Mesothelial cell of epicardium (in vitro differentiated cells): Measurements from ENCODE around the gene KRTAP9-1. TPM values are rescaled to one million over a fixed set of nuclear protein-coding genes. Genes with fewer than 3 reads are reported as not detected.

ENCODE experiments used
- DNase-seq, 2 experiments: peaks; one replicate each; pipeline ENCODE4 v3.0.0; 2021; ENCODE audit warnings: low spot score in 2 of 2; ENCODE audit not compliant: unreplicated experiment in 2 of 2
- H3K27ac Mint-ChIP-seq: 2 replicates; pipeline ENCODE4 v1.8.0; 2021; ENCODE audit warnings: mixed read lengths
- H3K27me3 Mint-ChIP-seq: 2 replicates; pipeline ENCODE4 v1.8.0; 2021; ENCODE audit warnings: low read depth, mixed read lengths
- H3K36me3 Mint-ChIP-seq: 2 replicates; pipeline ENCODE4 v1.8.0; 2021; ENCODE audit warnings: mixed read lengths
- H3K4me1 Mint-ChIP-seq: 2 replicates; pipeline ENCODE4 v1.8.0; 2021; ENCODE audit warnings: mixed read lengths
- H3K4me3 Mint-ChIP-seq: 2 replicates; pipeline ENCODE4 v1.8.0; 2021; ENCODE audit warnings: mild to moderate bottlenecking, moderate library complexity, mixed read lengths
- H3K9me3 Mint-ChIP-seq: 2 replicates; pipeline ENCODE4 v1.8.0; 2021; ENCODE audit warnings: mixed read lengths
- CTCF ChIP-seq: fragments of 200-600 bp; sonication (generic); IDR thresholded peaks from one replicate; pipeline ENCODE4 v1.5.0; 2021; ENCODE audit warnings: antibody characterized with exemption; ENCODE audit not compliant: unreplicated experiment
- total RNA-seq: library from RNA; stranded (reverse); gene quantifications from 3 replicates; pipeline ENCODE4 v1.2.1, GENCODE V29; 2021

The KRTAP9-1 gene
- total RNA-seq, 1 donor from 2014 or later = not detected

DNA sequence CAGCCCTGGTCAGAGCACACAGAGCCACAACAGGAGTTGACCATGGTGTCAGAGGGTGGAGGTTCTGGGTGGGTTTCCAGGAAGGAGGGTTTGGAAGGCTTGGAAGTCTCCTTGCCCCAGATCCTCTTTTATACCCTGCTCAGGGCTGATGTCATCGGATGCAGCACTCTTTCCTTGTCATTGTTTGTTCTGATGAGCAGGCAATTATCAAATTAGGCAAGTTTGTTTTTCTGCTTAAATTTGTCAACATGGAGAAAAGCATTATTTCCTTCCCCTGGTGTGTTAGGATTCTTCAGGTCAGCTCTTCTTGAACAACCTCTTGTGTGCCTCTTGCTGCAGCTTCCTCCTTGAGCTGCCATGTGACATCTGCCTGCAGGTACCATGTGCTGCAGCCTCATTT is 29.0 kb upstream of the KRTAP9-1 start, which contains the start of gene KRTAP4-4:
Gene KRTAP4-4, minus strand, starts transcription at position 101 of the 400 bp plus-strand sequence. Its CDS starts 57 bp downstream, at position 44.
- peaks cover 2% of the 10 kb centered on the region for H3K9me3 Mint-ChIP-seq
- H3K4me1 Mint-ChIP-seq = no peaks in the 10 kb centered on the region
- no peak within 1 kb of the TSS for H3K27ac Mint-ChIP-seq
- H3K36me3 Mint-ChIP-seq = no peaks in the 10 kb centered on the region
- TF ChIP-seq CTCF = no peak
- no peak within 1 kb of the TSS for H3K4me3 Mint-ChIP-seq
- H3K27me3 Mint-ChIP-seq = no peaks in the 10 kb centered on the region
- DNase-seq = no peak

DNA sequence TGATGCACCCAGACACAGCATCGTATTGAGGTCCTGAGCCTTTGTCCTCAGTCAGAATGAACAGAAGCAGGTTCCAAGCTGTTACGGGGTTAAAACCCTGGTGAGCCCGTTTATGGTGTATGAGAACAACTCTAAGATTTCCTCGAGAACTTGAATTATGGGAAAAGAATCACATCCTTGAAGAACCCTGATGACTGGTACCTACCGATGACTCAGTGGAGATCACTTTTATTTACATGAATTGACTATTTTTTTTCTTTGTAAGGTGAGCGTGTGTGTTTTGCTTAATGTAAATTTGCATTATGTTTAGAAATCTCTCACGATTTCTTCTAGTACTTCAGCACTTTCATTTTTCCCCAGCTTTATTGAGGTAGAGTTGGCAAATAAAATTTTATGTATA is 25.9 kb upstream of the KRTAP9-1 start:
- DNase-seq = no peak
- Mint-ChIP-seq H3K36me3 (no peaks in the 10 kb centered on the region), H3K27ac (no peak overlapping the region), H3K4me1 (no peaks in the 10 kb centered on the region), H3K9me3 (no peaks in the 10 kb centered on the region), H3K27me3 (peaks cover 3% of the 10 kb centered on the region), H3K4me3 (no peak overlapping the region)
- TF ChIP-seq CTCF = no peak

DNA sequence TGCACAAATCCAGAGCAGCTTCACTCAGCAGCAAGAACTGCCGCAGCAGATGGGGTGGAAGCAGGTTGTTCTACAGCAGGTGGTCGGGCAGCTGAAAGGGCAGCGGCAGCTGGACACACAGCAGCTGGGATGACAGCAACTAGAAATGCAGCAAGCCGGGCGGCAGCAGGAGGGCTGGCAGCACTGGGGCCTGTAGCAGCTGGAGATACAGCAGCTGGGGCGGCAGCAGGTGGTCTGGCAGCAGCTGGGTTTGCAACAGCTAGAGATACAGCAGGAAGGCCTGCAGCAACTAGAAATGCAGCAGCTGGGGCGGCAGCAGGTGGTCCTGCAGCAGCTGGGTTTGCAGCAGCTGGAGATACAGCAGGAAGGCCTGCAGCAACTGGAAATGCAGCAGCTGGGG is 22.1 kb upstream of the KRTAP9-1 start:
- Mint-ChIP-seq H3K4me3 (no peak overlapping the region), H3K27me3 (peaks cover 5% of the 10 kb centered on the region), H3K9me3 (no peaks in the 10 kb centered on the region), H3K27ac (no peak overlapping the region), H3K4me1 (no peaks in the 10 kb centered on the region), H3K36me3 (no peaks in the 10 kb centered on the region)
- TF ChIP-seq CTCF = no peak
- no peak for DNase-seq

DNA sequence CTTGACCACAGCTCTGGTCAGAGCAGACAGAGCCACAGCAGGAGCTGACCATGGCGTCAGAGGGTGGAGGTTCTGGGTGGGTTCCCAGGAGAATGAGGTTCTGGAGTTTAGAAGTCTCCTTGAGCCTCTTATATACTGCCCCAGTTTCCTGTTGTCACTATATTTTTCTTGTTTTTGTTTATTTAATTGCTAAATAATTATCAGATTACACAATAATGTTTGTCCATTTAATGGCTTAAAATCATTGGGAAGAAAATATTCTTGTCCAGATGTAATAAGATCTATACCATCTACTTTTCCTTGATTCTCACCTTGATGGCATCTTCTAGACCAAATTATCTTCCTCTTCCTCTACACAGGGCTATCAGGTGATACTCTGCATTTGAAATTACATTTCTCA is 21.6 kb upstream of the KRTAP9-1 start, which contains the start of gene KRTAP4-3:
Gene KRTAP4-3, minus strand, starts transcription at position 101 of the 400 bp plus-strand sequence. Its CDS starts 49 bp downstream, at position 52.
- Mint-ChIP-seq H3K27me3 (peaks cover 5% of the 10 kb centered on the region), H3K4me3 (no peak within 1 kb of the TSS), H3K4me1 (no peaks in the 10 kb centered on the region), H3K36me3 (no peaks in the 10 kb centered on the region), H3K9me3 (no peaks in the 10 kb centered on the region), H3K27ac (no peak within 1 kb of the TSS)
- no peak for TF ChIP-seq CTCF
- no peak for DNase-seq

- Mint-ChIP-seq H3K4me3 (no peak overlapping the region), H3K9me3 (no peaks in the 10 kb centered on the region), H3K27ac (no peak overlapping the region), H3K27me3 (peaks cover 5% of the 10 kb centered on the region), H3K36me3 (no peaks in the 10 kb centered on the region), H3K4me1 (peaks cover 2% of the 10 kb centered on the region)
- DNase-seq = no peak
- no peak for TF ChIP-seq CTCF
Measured at GRCh38 chr17:41171886-41172285, 17.8 kb upstream of the KRTAP9-1 start.

GRCh38 chr17:41176744-41177387 is 12.8 kb upstream of the KRTAP9-1 start:
- no peaks in the 10 kb centered on the region for H3K9me3 Mint-ChIP-seq
- H3K36me3 Mint-ChIP-seq = no peaks in the 10 kb centered on the region
- H3K4me3 Mint-ChIP-seq = no peak overlapping the region
- DNase-seq = no peak
- H3K27me3 Mint-ChIP-seq = no peaks in the 10 kb centered on the region
- peaks cover 3% of the 10 kb centered on the region for H3K4me1 Mint-ChIP-seq
- no peak overlapping the region for H3K27ac Mint-ChIP-seq
- TF ChIP-seq CTCF = no peak
